Brain microvascular endothelial cell (primary cell): ENCODE data around the gene TMEM109.

Source experiments
- DNase-seq: peaks from one replicate; pipeline ENCODE4 v3.0.0-alpha.2; 2020
- H3K27ac ChIP-seq: fragments of 250-450 bp; sonication (Bioruptor Pico); 2 replicates; pipeline ENCODE4 v1.5.1; 2020; ENCODE audit warnings: mild to moderate bottlenecking, moderate library complexity
- H3K27me3 ChIP-seq: fragments of 250-450 bp; sonication (Bioruptor Pico); replicated peaks from 2 replicates; pipeline ENCODE4 v1.5.1; 2020; ENCODE audit warnings: mild to moderate bottlenecking
- H3K36me3 ChIP-seq: fragments of 250-450 bp; sonication (Bioruptor Pico); replicated peaks from 2 replicates; pipeline ENCODE4 v1.5.1; 2020; ENCODE audit warnings: mild to moderate bottlenecking
- H3K4me3 ChIP-seq: 2 replicates; pipeline ENCODE4 v1.5.1; 2011; ENCODE audit warnings: low read depth, mild to moderate bottlenecking, control low read depth, low read length, moderate library complexity
- CTCF ChIP-seq: IDR thresholded peaks from 2 replicates; pipeline ENCODE4 v1.5.1; 2011; ENCODE audit warnings: low read depth, mild to moderate bottlenecking, moderate library complexity, low read length, control low read depth, inconsistent platforms; ENCODE audit errors: missing control alignments
- in situ Hi-C: cut with HindIII; loops from 2 replicates; pipeline ENCODE4 v1.10.0; 2017; ENCODE audit warnings: low sequenced_read_pairs, low pct_ligation_motif_present

TMEM109 gene

GRCh38 chr11:60971520-60971919 lies 57.6 kb downstream of the TMEM109 start, which contains the start of gene CD6:
Gene CD6 (plus strand): TSS chr11:60971680. CDS start chr11:60971866, 186 bp downstream.
- Histone ChIP-seq H3K4me3 (no peak within 1 kb of the TSS), H3K36me3 (no peaks in the 10 kb centered on the region), H3K27ac (no peak within 1 kb of the TSS), H3K27me3 (no peaks in the 10 kb centered on the region)
- no peak for TF ChIP-seq CTCF
- DNase-seq, result no peak
- in situ Hi-C loops, result no loop called here

- no peak overlapping the region for H3K27ac ChIP-seq
- no peaks in the 10 kb centered on the region for H3K36me3 ChIP-seq
- H3K4me3 ChIP-seq, result no peak overlapping the region
- no peak for DNase-seq
- no peaks in the 10 kb centered on the region for H3K27me3 ChIP-seq
- in situ Hi-C loops, result no loop called here
- no peak for TF ChIP-seq CTCF
Observed at GRCh38 chr11:60972182-60973030, 58.4 kb downstream of the TMEM109 start.
